ENCODE measurements around the gene MLST8. TPM values are rescaled to one million over a fixed set of nuclear protein-coding genes. Genes with fewer than 3 reads are reported as not detected.

MLST8 gene
- total RNA-seq, 1 donor from 2014 or later: 29.9 TPM

- Histone ChIP-seq H3K36me3 (no peaks in the 10 kb centered on the region), H3K4me3 (no peak overlapping the region), H3K27ac (peak overlapping the region; percentile 65), H3K9me3 (no peaks in the 10 kb centered on the region), H3K27me3 (no peaks in the 10 kb centered on the region), H3K4me1 (peaks cover 59% of the 10 kb centered on the region)
- ATAC-seq (no peak), DNase-seq (no peak)
- no peak for TF ChIP-seq CTCF (IDR thresholded peaks at IDR 0.05)
- intact Hi-C loops (cut with DNase I): no loop called here
Observed at GRCh38 chr16:2158262-2158638, 47.0 kb upstream of the MLST8 start.

GRCh38 chr16:2159175-2159838 lies 45.9 kb upstream of the MLST8 start:
- ATAC-seq: no peak
- no peak for TF ChIP-seq CTCF (IDR thresholded peaks at IDR 0.05)
- no peak for DNase-seq
- peak overlapping the region; percentile 65 for H3K27ac ChIP-seq
- H3K4me1 ChIP-seq: peaks cover 50% of the 10 kb centered on the region
- no peaks in the 10 kb centered on the region for H3K27me3 ChIP-seq
- no peaks in the 10 kb centered on the region for H3K36me3 ChIP-seq
- peak overlapping the region; percentile 16 for H3K4me3 ChIP-seq
- no peaks in the 10 kb centered on the region for H3K9me3 ChIP-seq
- intact Hi-C loops (cut with DNase I): no loop called here

GRCh38 chr16:2160915-2161551 lies 44.2 kb upstream of the MLST8 start:
- no peak overlapping the region for H3K4me3 ChIP-seq
- intact Hi-C loops (cut with DNase I): no loop called here
- H3K27me3 ChIP-seq: no peaks in the 10 kb centered on the region
- peak overlapping the region; percentile 55 for H3K27ac ChIP-seq
- TF ChIP-seq CTCF (IDR thresholded peaks at IDR 0.05): no peak
- DNase-seq (no peak), ATAC-seq (no peak)
- H3K9me3 ChIP-seq: no peaks in the 10 kb centered on the region
- peaks cover 48% of the 10 kb centered on the region for H3K4me1 ChIP-seq
- peaks cover 4% of the 10 kb centered on the region for H3K36me3 ChIP-seq

- H3K9me3 ChIP-seq: no peaks in the 10 kb centered on the region
- peaks cover 39% of the 10 kb centered on the region for H3K4me1 ChIP-seq
- DNase-seq: no peak
- TF ChIP-seq CTCF (IDR thresholded peaks at IDR 0.05): no peak
- ATAC-seq: no peak
- H3K27me3 ChIP-seq: no peaks in the 10 kb centered on the region
- intact Hi-C loops (cut with DNase I): no loop called here
- no peak overlapping the region for H3K4me3 ChIP-seq
- no peak overlapping the region for H3K27ac ChIP-seq
- H3K36me3 ChIP-seq: peaks cover 13% of the 10 kb centered on the region
Observed at GRCh38 chr16:2161911-2162310, 43.3 kb upstream of the MLST8 start.

GRCh38 chr16:2162676-2163118 lies 42.6 kb upstream of the MLST8 start:
- H3K9me3 ChIP-seq: no peaks in the 10 kb centered on the region
- H3K27me3 ChIP-seq: no peaks in the 10 kb centered on the region
- peaks cover 20% of the 10 kb centered on the region for H3K36me3 ChIP-seq
- H3K4me3 ChIP-seq: no peak overlapping the region
- peaks cover 32% of the 10 kb centered on the region for H3K4me1 ChIP-seq
- DNase-seq (no peak), ATAC-seq (no peak)
- TF ChIP-seq CTCF (IDR thresholded peaks at IDR 0.05): no peak
- H3K27ac ChIP-seq: no peak overlapping the region
- intact Hi-C loops (cut with DNase I): no loop called here
